Neural cell (in vitro differentiated cells): ENCODE results near the gene NME4.

Experiments
- CTCF ChIP-seq: fragments of 450-650 bp; IDR thresholded peaks from 2 replicates; pipeline ENCODE4 v1.5.1; 2014; ENCODE audit warnings: antibody characterized with exemption, mild to moderate bottlenecking, moderate library complexity; ENCODE audit not compliant: poor library complexity, severe bottlenecking
- EP300 ChIP-seq: fragments of 450-650 bp; conservative IDR thresholded peaks from 2 replicates; pipeline ENCODE4 v1.6.1; 2014; ENCODE audit warnings: antibody characterized with exemption, mild to moderate bottlenecking, moderate library complexity; ENCODE audit not compliant: poor library complexity, severe bottlenecking
- RAD21 ChIP-seq: fragments of 450-650 bp; conservative IDR thresholded peaks from 2 replicates; pipeline ENCODE4 v1.6.1; 2014; ENCODE audit warnings: antibody characterized with exemption, mild to moderate bottlenecking, moderate library complexity
- REST ChIP-seq: IDR thresholded peaks from 2 replicates; pipeline ENCODE4 v1.6.1; 2012; ENCODE audit warnings: borderline replicate concordance

GRCh38 chr16:389352-389751 is 7.6 kb upstream of the NME4 start:
- TF ChIP-seq CTCF (no peak), EP300 (no peak), REST (no peak), RAD21 (no peak)
